Esophagus squamous epithelium (tissue), 5 donors: Measurements from ENCODE around the gene IFI27L2. TPM values are rescaled to one million over a fixed set of nuclear protein-coding genes. Genes with fewer than 3 reads are reported as not detected.

Source experiments
- DNase-seq: peaks from one replicate; lab custom pipeline; 2025; lab: John Stamatoyannopoulos, UW
- H3K27ac ChIP-seq, 4 donors: fragments of 200-600 bp; sonication (generic); one replicate each; pipeline ENCODE4 v1.5.1; 2016 to 2019; ENCODE audit warnings: mild to moderate bottlenecking in 1 of 4
- H3K27me3 ChIP-seq, 4 donors: fragments of 200-600 bp; sonication (generic); 1 replicate in 3 of 4; 2 replicates in 1 of 4; pipeline versions ENCODE4 v1.5.1 to v1.6.0; 2017 to 2021; ENCODE audit warnings: antibody characterized with exemption in 1 of 4
- H3K36me3 ChIP-seq, 3 donors: fragments of 200-600 bp; sonication (generic); one replicate each; pipeline ENCODE4 v1.5.1; 2016 to 2019
- H3K4me1 ChIP-seq, 3 donors: fragments of 200-600 bp; sonication (generic); one replicate each; pipeline ENCODE4 v1.5.1; 2017 to 2019
- H3K4me3 ChIP-seq, 4 donors: fragments of 200-600 bp; sonication (generic); 1 replicate in 3 of 4; 2 replicates in 1 of 4; pipeline ENCODE4 v1.5.1; 2016 to 2019; ENCODE audit warnings: mild to moderate bottlenecking in 2 of 4, moderate library complexity in 1 of 4
- H3K9me3 ChIP-seq, 3 donors: fragments of 200-600 bp; sonication (generic); one replicate each; pipeline ENCODE4 v1.5.1; 2016 to 2019
- POLR2A ChIP-seq, 4 donors: fragments of 450-650 bp; IDR thresholded peaks; one replicate each; pipeline ENCODE4 v1.6.1; 2017; ENCODE audit warnings: antibody characterized with exemption in 4 of 4, mild to moderate bottlenecking in 4 of 4, moderate library complexity in 3 of 4
- WGBS, 2 donors: methylation state at CpG; one replicate each; pipeline ENCODE4 v1.1.5; 2018; 5-methylcytosine and 5-hydroxymethylcytosine counted together
- intact Hi-C: fragments of 100-400 bp; cut with DNase I; formaldehyde crosslinking; loops from one replicate; pipeline ENCODE4 v1.15.0; 2022
- total RNA-seq, 4 donors: library from RNA; depleted of rRNA; stranded (reverse); fragments of >200 nt; gene quantifications; one replicate each; pipeline ENCODE4 v1.1.0, GENCODE V29; 2016
- TF ChIP-seq, protein P1 (sequence below), 6 experiments: fragments of 450-650 bp in 4 of 6; fragments of 200-600 bp in 2 of 6; sonication (generic) in 2 of 6; IDR thresholded peaks; one replicate each; pipeline ENCODE4 v1.5.1; 2016 to 2019; ENCODE audit warnings: antibody characterized with exemption in 6 of 6, mild to moderate bottlenecking in 4 of 6, moderate library complexity in 4 of 6
- donor health status: DM: yes; HTN: yes; CAD: no.

IFI27L2 gene
- total RNA-seq, 4 donors from 2014 or later: 50.6 to 97.1 (median 66.0) TPM

DNA sequence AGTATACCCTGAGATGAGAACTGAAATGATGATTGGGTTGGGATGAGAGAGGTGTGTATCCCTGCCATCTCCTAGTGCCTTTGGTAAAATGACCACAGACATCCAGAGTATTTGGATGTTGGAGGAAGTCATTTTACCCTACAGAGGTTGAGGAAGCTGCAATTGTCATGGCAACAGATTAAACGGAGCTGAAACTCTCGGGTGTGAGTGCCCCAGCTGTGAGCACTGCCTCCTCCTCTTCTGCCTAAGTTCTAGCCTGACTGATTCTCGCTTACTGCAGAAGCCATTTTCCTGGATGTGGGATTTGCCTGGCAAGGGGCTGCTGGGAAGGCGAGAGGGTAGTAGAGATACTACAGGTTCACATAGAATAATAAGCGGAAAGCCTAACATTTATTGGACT is 34.4 kb upstream of the IFI27L2 start:
- peaks cover 0 to 13% (median 0%) of the 10 kb centered on the region in 3 donors for H3K4me1 ChIP-seq
- DNase-seq: no peak
- H3K9me3 ChIP-seq: no peaks in the 10 kb centered on the region
- H3K27ac ChIP-seq: no peak overlapping the region
- TF ChIP-seq POLR2A (IDR thresholded peaks at IDR 0.05): no peak
- TF ChIP-seq, protein P1, sequence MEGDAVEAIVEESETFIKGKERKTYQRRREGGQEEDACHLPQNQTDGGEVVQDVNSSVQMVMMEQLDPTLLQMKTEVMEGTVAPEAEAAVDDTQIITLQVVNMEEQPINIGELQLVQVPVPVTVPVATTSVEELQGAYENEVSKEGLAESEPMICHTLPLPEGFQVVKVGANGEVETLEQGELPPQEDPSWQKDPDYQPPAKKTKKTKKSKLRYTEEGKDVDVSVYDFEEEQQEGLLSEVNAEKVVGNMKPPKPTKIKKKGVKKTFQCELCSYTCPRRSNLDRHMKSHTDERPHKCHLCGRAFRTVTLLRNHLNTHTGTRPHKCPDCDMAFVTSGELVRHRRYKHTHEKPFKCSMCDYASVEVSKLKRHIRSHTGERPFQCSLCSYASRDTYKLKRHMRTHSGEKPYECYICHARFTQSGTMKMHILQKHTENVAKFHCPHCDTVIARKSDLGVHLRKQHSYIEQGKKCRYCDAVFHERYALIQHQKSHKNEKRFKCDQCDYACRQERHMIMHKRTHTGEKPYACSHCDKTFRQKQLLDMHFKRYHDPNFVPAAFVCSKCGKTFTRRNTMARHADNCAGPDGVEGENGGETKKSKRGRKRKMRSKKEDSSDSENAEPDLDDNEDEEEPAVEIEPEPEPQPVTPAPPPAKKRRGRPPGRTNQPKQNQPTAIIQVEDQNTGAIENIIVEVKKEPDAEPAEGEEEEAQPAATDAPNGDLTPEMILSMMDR (IDR thresholded peaks at IDR 0.05): no peak
- peaks cover 0 to 36% (median 0%) of the 10 kb centered on the region in 4 donors for H3K27me3 ChIP-seq
- no peak overlapping the region for H3K4me3 ChIP-seq
- intact Hi-C loops: no loop called here
- H3K36me3 ChIP-seq: no peaks in the 10 kb centered on the region
- 79 to 90% methylated on average over 2 to 4 of the region's 5 CpGs for whole genome bisulfite sequencing, 2 donors

DNA sequence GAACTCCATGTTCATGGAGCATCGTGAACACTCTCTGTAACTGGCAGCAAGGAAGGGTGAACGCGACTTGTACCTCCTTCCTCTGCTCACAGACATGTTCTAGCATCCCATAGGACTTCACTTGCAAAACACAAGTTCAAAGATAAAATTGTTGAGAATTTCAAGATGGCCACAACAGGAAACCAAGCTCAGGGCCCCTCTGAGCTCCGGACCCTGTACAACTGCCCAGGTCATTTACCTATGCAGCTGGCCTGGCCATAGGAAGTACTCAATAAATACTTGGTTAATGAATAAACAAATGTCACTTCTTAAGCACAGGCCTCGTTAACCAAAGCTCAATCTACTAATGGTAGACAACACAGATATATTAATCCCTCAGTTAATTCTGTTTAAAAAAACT is 33.1 kb upstream of the IFI27L2 start:
- TF ChIP-seq POLR2A (IDR thresholded peaks at IDR 0.05): no peak
- TF ChIP-seq, protein P1 (IDR thresholded peaks at IDR 0.05): no peak
- WGBS, 2 donors: 79 to 89% methylated on average over 3 to 5 of the region's 5 CpGs
- peaks cover 0 to 13% (median 0%) of the 10 kb centered on the region in 3 donors for H3K4me1 ChIP-seq
- no peaks in the 10 kb centered on the region for H3K36me3 ChIP-seq
- DNase-seq: no peak
- H3K27me3 ChIP-seq: peaks cover 0 to 48% (median 0%) of the 10 kb centered on the region in 4 donors
- no peak overlapping the region for H3K4me3 ChIP-seq
- intact Hi-C loops: no loop called here
- no peak overlapping the region for H3K27ac ChIP-seq
- no peaks in the 10 kb centered on the region for H3K9me3 ChIP-seq

DNA sequence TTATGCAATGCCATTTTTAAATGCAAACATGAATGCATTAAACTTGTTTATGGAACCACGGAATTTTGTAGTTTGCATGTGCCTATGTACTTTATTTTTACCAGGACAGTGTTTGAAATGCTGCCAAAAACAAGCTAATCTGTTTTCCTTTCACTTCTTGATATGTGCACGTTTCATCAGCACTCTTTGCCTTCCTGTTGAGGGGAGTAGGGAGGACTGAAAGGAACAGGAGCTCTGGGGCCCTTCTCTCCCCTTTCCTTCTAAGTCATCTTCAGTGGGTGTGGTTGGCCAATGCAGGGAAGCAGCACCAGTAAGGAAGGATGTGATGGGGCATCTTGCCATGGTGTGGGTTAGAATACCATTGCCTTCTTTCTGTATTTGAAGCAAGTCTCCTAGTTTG is 32.6 kb upstream of the IFI27L2 start:
- H3K4me1 ChIP-seq: peaks cover 0 to 13% (median 0%) of the 10 kb centered on the region in 3 donors
- H3K4me3 ChIP-seq: no peak overlapping the region
- TF ChIP-seq POLR2A (IDR thresholded peaks at IDR 0.05): no peak
- TF ChIP-seq, protein P1 (IDR thresholded peaks at IDR 0.05): no peak
- H3K36me3 ChIP-seq: no peaks in the 10 kb centered on the region
- intact Hi-C loops: no loop called here
- WGBS, 2 donors: 4% methylated on average over 2 of the region's 2 CpGs
- H3K9me3 ChIP-seq: no peaks in the 10 kb centered on the region
- no peak for DNase-seq
- peaks cover 0 to 52% (median 0%) of the 10 kb centered on the region in 4 donors for H3K27me3 ChIP-seq
- no peak overlapping the region for H3K27ac ChIP-seq

DNA sequence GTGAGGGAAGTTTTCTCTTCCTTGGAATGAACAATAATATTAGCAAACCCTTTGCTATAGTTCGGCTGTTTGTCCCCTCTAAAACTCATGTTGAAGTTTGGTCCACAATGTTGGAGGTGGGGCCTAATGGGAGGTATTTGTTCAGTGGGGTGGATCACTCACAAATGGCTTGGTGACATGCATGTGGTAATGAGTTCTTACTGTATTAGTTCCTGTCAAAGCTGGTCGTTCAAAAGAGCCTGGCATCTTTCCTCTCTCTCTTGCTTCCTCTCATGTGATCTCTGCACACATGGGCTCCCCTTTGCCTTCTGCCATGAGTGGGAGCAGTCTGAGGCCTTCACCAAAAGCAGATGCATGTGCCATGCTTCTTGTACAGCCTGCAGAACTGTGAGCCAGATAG is 31.7 kb upstream of the IFI27L2 start:
- Histone ChIP-seq H3K27me3 (peaks cover 0 to 58% (median 0%) of the 10 kb centered on the region in 4 donors), H3K4me1 (peaks cover 0 to 13% (median 0%) of the 10 kb centered on the region in 3 donors), H3K4me3 (no peak overlapping the region), H3K27ac (no peak overlapping the region), H3K36me3 (no peaks in the 10 kb centered on the region), H3K9me3 (no peaks in the 10 kb centered on the region)
- TF ChIP-seq, protein P1 (IDR thresholded peaks at IDR 0.05): no peak
- TF ChIP-seq POLR2A (IDR thresholded peaks at IDR 0.05): no peak
- intact Hi-C loops: no loop called here
- 50 to 54% methylated on average over 2 of the region's 2 CpGs for WGBS, 2 donors
- DNase-seq: no peak

DNA sequence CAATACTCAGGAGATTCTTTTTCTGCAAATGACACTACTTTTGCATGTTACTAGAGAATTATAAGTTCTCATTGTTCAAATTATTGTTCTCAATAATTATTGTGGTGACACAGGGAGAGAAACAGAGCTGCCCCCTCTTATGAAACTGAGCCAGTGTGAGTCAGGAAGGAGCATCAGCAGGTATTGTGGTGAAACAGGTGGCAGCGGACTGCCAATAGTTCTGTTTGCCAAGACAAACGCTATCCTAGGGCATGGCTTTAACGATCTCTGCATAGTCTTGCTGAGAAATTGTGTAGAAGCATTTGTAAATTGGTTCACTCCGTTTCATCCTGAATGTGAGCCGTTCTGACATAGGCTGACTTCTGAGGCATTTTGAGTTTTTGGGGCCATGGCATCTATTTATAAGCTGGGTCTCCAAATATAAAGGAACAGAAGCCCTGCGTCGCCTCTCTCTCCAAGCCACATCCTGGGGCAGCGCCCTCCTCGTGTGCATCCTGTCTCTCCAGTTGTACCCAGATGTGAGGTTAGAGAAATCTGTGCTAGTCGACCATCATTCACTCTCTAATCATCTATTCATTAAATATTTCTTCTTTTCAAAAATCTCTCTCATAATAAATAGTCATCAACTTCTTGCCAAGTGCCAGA is 29.0 kb upstream of the IFI27L2 start:
- WGBS, 2 donors: 30 to 51% methylated on average over 10 of the region's 10 CpGs
- no peak overlapping the region for H3K27ac ChIP-seq
- DNase-seq: no peak
- peaks cover 0 to 7% (median 0%) of the 10 kb centered on the region in 3 donors for H3K4me1 ChIP-seq
- intact Hi-C loops: no loop called here
- TF ChIP-seq, protein P1 (IDR thresholded peaks at IDR 0.05): no peak
- TF ChIP-seq POLR2A (IDR thresholded peaks at IDR 0.05): no peak
- H3K36me3 ChIP-seq: no peaks in the 10 kb centered on the region
- H3K27me3 ChIP-seq: peaks cover 0 to 45% (median 0%) of the 10 kb centered on the region in 4 donors
- no peaks in the 10 kb centered on the region for H3K9me3 ChIP-seq
- no peak overlapping the region for H3K4me3 ChIP-seq
